Measurements from ENCODE around the gene OBP2B.
"Not testable (repeated sequence)": the region's sequence is repeated elsewhere in the genome, so short reads cannot be mapped to it uniquely, and the experiment has no call there.

Gene OBP2B, protein sequence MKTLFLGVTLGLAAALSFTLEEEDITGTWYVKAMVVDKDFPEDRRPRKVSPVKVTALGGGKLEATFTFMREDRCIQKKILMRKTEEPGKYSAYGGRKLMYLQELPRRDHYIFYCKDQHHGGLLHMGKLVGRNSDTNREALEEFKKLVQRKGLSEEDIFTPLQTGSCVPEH

DNA sequence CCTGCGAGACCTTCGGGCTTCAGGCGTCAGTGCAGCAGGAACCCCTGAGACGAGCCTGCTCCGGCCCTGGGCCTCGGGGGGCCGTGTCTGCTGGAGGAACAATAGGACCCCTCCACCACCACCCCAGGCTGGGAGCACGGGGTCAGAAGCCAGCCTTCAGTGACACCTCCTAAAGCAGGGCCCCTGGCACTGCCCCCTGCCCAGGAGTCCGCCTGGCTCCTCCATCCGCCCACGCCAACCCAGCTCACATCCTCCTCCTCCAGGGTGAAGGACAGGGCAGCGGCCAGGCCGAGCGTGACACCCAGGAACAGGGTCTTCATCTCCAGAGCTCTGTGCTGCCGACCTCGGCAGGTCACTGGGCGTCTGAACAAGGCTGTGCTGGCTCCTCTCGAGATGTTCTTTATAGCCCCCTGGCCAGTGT, at the start of gene OBP2B:
TSS of gene OBP2B (minus strand) at position 371 of the 421 bp plus-strand sequence. CDS start at position 320, 51 bp downstream.
- H3K4me3 ChIP-seq (replicated peaks in 1 of 2; ENCODE audit: low read depth in 2 of 2, low read length in 2 of 2); DNase-seq (ENCODE audit: low read depth in 2 of 2): not testable (repeated sequence)

DNA sequence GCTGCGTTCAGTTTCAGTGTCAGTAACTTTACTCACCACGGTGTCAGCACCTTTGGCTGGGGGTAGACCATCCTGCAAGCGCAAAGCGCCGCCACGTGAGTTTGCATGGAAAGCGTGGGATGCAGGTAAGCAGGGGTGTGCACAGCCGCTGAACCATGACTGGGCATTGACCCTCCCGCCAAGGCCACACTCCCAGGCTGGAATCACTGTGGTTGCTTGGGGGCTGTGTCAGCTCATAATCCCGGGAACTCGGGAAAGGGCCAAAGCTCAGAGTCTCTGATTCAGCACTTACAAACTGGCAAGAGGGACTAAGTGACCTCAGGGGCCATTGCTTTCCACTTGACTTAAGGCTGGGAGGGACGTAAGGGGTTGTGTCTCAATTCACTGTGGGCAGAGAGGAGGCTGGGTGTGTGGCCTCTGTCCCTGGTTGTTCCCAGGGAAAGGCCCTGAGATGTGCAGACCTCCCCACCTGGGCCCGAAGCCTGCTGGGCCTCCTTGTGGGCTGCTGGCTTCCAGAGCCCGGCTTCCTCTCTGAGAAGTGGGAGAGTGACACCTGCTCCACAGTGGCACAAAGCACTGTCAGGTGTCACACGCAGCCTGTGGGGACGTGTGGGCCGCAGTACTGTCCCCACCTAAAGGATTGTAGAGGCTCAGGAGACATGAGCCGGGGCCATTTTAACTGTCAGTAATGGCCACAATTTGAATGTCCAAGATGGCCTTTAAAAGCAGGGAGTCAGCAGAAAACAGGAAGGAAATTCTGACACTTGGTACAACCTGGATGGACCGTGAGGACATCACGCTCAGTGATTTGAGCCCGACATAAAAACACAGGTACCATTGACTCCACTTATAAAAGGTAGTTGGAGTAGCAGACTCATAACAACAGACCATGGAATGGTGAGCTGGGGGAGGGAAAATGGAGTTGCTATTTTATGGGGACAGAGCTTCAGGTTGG, 49.3 kb upstream of the OBP2B start:
- DNase-seq (ENCODE audit: low read depth in 2 of 2), result no peak
- H3K4me3 ChIP-seq (replicated peaks in 1 of 2; ENCODE audit: low read depth in 2 of 2, low read length in 2 of 2), result no peak overlapping the region
- TF ChIP-seq, protein P1, sequence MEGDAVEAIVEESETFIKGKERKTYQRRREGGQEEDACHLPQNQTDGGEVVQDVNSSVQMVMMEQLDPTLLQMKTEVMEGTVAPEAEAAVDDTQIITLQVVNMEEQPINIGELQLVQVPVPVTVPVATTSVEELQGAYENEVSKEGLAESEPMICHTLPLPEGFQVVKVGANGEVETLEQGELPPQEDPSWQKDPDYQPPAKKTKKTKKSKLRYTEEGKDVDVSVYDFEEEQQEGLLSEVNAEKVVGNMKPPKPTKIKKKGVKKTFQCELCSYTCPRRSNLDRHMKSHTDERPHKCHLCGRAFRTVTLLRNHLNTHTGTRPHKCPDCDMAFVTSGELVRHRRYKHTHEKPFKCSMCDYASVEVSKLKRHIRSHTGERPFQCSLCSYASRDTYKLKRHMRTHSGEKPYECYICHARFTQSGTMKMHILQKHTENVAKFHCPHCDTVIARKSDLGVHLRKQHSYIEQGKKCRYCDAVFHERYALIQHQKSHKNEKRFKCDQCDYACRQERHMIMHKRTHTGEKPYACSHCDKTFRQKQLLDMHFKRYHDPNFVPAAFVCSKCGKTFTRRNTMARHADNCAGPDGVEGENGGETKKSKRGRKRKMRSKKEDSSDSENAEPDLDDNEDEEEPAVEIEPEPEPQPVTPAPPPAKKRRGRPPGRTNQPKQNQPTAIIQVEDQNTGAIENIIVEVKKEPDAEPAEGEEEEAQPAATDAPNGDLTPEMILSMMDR (IDR thresholded peaks at IDR 0.05; ENCODE audit: low read depth, low read length), result no peak

DNA sequence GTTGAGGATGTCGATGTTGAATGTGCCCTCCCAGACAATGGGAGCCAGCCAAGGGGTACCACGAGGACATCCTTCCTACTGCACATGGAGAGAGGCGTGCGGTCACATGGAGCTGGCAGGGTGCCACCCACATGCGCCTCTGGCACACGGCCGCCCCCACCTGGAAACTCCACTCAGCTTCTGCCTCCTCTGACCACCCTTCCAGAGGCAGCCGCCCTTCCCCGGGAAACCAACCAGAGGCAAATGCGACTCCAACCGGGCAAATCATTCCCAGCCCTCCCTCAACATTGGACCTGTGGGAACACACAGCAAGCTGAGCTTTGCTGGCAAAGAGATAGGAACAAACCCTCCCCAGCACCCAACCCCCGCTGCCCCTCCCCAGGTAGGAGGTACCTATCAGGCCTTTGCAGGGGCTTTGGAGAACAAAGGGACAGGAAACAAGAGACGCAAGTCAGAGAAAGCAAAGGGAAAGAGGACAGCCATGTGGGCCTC, 48.5 kb upstream of the OBP2B start:
- TF ChIP-seq, protein P1 (IDR thresholded peaks at IDR 0.05; ENCODE audit: low read depth, low read length), result no peak
- no peak overlapping the region for H3K4me3 ChIP-seq (replicated peaks in 1 of 2; ENCODE audit: low read depth in 2 of 2, low read length in 2 of 2)
- no peak for DNase-seq (ENCODE audit: low read depth in 2 of 2)

GRCh38 chr9:133256686-133257091, 47.6 kb upstream of the OBP2B start:
- TF ChIP-seq, protein P1 (IDR thresholded peaks at IDR 0.05; ENCODE audit: low read depth, low read length), result no peak
- H3K4me3 ChIP-seq (replicated peaks in 1 of 2; ENCODE audit: low read depth in 2 of 2, low read length in 2 of 2), result no peak overlapping the region

DNA sequence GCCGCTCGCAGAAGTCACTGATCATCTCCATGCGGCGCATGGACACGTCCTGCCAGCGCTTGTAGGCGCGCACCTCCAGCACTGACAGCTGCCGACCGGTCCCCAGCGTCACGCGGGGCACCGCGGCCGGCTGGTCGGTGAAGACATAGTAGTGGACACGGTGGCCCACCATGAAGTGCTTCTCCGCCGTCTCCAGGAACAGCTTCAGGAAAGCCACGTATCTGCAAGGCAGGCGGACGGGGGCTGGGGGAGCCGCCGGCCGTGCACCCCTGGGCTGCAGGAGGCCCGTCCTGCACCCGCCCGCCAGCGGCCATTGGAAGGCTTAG, 47.0 kb upstream of the OBP2B start:
- DNase-seq (ENCODE audit: low read depth in 2 of 2), result no peak
- H3K4me3 ChIP-seq (replicated peaks in 1 of 2; ENCODE audit: low read depth in 2 of 2, low read length in 2 of 2), result no peak overlapping the region

More at GRCh38 chr9:133256686-133257091, 47.6 kb upstream of the OBP2B start:
- no peak for DNase-seq (ENCODE audit: low read depth in 2 of 2)

GRCh38 chr9:133255371-133256135, 46.5 kb upstream of the OBP2B start:
- no peak for DNase-seq (ENCODE audit: low read depth in 2 of 2)
- no peak overlapping the region for H3K4me3 ChIP-seq (replicated peaks in 1 of 2; ENCODE audit: low read depth in 2 of 2, low read length in 2 of 2)
- TF ChIP-seq, protein P1 (IDR thresholded peaks at IDR 0.05; ENCODE audit: low read depth, low read length), result no peak

More for the DNA sequence above, 47.0 kb upstream of the OBP2B start:
- TF ChIP-seq, protein P1 (IDR thresholded peaks at IDR 0.05; ENCODE audit: low read depth, low read length), result no peak
